GM19193 (cell line): Measurements from ENCODE around the gene CPE.

Experiments
- POLR2A ChIP-seq: IDR thresholded peaks from 4 replicates; pipeline ENCODE4 v1.6.1; 2011; ENCODE audit not compliant: insufficient read depth, insufficient read length; ENCODE audit errors: extremely low read depth

CPE gene

GRCh38 chr4:165464813-165465381, 86.1 kb downstream of the CPE start:
- TF ChIP-seq POLR2A, result no peak

DNA sequence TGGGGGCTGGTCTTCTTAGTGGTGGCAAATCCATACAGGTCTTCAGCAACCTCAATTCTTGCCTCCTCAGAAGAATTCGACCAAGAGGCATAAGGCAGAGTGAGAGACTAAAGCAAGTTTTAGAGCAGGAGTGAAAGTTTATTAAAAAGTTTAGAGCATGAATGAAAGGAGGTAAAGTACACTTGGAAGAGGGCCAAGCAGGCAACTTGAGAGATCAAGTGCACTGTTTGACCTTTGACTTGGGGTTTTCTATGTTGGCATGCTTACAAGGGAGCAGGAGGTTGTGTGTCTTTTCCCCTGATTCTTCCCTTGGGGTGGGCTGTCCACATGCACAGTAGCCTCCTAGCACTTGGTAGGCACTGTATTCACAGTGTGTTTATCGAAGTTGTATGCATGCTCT, 91.2 kb downstream of the CPE start:
- TF ChIP-seq POLR2A, result no peak

- no peak for TF ChIP-seq POLR2A
Observed at GRCh38 chr4:165472943-165473676, 94.3 kb downstream of the CPE start.

DNA sequence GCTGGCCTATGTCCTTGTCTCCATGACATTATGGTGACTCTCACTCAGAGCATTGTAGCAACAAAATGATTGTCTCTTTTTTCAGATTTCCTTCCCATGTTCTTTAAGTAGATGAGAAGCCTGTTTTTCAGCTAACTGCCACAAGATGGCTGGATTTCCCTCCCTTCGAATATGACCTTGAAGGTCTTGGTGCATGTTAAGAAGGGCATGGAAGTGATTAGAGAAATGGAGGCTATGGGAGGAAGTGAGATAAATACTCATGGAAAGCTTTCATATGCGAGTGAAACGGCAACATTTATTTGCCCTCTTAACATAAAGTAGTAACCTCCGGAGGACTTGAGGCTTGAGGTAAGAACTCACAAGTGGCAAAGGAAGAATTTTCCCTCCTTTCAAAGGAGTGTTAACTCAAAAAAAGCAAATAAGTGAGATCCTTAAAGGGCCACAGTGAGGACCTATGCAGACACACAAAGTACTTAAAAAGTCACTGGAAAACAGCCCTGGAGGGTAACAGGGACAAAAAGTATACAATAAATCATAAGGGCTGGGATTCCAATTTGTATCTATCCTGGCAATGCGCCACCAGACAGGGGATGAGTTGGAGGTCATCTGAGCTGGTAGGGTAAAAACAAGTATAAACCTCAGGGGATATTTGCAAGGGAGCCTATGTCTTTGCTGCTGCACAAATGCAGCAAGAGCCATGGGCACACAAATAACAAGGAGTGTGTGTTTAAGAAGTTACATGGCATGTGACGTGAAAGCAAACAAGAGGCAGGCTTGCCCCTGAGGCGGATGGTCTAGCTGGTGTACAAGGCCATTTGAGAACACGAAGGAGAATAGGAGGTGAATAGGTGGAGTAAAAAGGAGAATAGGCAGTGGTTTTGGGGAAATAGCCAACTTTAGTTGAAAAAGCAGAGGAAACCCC, 96.2 kb downstream of the CPE start:
- no peak for TF ChIP-seq POLR2A

GRCh38 chr4:165475706-165476070, 96.9 kb downstream of the CPE start:
- TF ChIP-seq POLR2A, result no peak

DNA sequence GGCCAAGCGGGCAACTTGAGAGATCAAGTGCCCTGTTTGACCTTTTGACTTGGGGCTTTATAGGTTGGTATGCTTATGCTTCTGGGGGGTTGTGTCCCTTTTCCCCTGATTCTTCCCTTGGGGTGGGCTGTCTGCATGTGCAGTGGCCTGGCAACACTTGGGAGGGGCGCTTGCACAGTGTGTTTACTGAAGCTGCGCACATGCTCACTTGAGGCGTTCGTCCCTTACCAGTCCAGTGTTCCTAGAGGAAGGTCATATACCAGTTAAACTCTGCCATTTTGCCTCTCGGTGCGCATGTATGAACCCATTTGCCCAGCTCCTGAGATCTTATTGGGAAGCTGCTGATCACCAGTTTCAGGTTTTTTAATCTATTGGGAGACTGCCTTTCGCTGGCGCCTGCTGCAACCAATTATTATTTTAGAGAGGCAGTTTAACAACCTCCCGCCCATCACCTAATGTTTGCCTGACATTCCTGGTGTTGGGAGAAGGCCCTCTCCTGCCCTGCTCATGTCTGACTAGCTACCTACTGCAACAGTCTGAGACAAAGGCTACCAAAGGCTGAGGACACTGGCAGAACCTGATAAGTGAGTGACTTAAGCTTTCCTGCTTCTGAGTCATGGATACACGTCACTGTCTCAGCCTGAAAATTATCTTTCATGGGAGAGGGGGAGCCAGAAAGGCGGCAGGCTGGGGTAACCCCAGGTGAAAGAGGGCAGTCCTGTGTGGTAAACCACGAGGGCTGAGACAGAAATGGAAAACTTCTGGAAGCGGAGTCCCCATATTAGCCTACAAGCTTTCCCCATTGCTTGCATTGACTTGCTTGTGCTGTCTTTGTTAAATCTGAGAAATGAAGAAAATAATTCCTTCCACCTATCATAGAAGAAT, 97.6 kb downstream of the CPE start:
- no peak for TF ChIP-seq POLR2A

DNA sequence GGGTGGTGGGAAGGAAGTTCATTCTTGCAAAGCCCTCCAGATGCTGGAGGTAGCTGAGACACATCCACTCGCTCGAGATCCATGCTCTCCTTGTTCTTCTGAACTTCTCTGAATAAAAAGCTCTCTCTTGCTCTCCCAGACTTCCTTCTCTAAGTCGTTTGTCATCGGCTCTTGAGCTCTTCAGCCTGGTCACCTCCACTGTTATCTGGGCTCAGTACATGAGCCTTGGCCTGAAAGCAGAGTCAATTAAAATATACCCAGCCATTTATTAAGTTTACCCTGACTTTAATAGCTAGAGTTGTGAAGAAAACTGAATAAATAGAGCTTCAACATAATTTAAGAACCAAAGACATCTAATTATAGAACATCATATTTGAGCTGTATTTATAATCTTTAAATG, 99.0 kb downstream of the CPE start:
- TF ChIP-seq POLR2A, result no peak

DNA sequence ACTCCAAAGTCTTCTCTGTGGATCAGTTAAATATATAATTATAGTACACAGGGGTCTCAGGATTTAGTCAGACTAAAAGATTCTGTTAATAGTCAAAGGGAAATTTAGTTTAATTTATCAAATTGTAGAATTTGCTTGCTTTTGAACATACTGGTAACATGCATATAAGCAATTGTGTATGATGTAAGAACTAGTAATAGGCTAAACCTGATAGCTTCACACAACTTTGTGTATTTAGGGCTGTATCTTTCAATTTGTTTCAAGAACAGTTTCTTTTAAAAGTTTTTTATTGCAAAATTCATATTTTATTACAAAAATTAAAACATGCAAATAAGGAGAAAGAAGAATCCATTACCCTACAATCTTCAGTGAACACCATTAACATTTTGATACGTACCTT, 99.5 kb downstream of the CPE start:
- TF ChIP-seq POLR2A, result no peak

GRCh38 chr4:165481053-165481835, 102.4 kb downstream of the CPE start:
- no peak for TF ChIP-seq POLR2A

GRCh38 chr4:165489786-165490185, 111.0 kb downstream of the CPE start:
- TF ChIP-seq POLR2A, result no peak

GRCh38 chr4:165493359-165493758, 114.6 kb downstream of the CPE start:
- TF ChIP-seq POLR2A, result no peak

DNA sequence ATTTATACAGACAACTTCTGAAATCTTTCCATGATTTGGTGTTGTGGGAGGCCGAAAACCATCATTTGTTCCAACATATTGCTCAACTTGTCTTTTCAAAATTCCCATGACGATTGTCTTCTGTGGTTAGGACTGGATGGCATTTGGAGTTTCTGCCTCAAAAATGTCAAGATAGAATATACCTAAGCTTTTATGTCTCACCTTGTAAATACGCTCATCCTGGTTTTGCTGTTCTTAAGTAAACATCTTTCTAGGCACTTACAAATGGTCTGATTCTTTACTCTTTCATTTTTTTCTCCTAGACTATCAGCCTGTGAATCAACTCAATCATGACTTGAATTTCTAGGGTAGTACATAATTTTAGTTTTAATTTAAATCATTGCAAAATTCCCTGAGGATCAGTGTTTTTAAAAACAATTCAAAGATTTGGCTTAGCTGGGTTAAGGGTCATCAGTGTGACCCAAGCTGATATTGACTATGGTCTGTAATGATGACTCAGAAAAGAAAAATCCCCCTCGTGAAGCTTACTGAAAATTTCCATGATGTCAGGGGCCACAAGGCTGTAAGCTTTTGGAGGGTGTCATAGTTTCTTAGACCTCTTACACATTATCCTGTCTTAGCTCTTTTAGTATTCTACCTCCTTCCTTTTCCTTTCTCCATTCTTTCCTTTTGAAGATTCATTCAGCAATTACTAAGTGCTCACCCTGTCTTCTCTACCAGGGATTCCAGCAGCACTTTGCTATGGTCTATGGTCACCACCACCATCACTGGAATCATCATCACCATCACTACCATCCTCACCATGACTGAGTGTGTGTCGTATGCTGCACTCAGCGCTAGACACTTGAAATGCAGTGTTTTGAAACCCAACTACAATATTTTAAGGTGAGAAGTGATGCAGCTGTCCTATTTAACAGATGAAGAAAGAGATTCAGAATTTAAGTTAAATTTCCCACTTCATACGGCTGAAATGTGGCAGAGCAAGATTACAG, 124.4 kb downstream of the CPE start:
- TF ChIP-seq POLR2A, result no peak

DNA sequence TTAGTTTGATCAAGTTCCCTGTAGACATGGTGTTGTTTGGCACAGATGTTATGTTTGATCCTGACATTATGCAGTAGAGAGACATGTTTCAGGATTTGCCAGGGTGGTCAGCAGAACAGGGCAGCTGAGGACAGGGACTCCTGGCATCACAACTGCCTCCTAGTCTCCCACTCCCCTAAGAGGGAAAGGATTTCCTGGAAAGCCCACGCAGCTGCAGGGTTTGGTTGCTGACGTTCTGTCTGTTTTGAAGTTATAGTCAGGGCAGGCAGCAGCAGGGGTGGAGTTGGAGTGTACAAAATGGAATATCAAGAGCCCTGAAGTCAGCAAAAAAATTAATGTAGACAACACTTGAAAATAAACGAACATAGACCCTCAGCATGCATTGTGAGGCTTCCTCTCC, 125.4 kb downstream of the CPE start:
- TF ChIP-seq POLR2A, result no peak
